Activated CD8-positive, alpha-beta memory T cell treated with anti-CD3 and anti-CD28 coated beads, Interleukin-2, amount 50 U/mL, for 4 hours (primary cell): ENCODE measurements around the gene TJAP1.
"Not testable (repeated sequence)": the region's sequence is repeated elsewhere in the genome, so short reads cannot be mapped to it uniquely, and the experiment has no call there.

Experiments
- DNase-seq: peaks from one replicate; pipeline ENCODE4 v3.0.0-alpha.2; 2020

Gene TJAP1

GRCh38 chr6:43539409-43539808 is 62.0 kb downstream of the TJAP1 start:
- not testable (repeated sequence) for DNase-seq

DNA sequence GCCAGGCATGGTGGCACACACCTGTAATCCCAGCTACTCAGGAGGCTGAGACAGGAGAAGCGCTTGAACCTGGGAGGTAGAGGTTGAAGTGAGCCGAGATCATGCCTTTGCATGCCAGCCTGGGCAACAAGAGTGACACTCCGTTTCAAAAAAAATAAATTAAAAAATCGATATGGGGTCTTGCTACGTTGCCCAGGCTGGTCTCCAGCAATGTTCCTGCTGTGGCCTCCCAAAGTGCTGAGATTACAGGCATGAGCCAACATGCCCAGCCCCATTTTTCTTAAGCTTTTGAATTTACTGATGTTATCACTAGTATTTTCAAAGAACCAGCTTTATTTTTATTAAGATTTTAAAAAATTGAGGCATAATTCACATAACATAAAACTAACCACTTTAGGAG is 63.1 kb downstream of the TJAP1 start:
- DNase-seq: no peak

DNA sequence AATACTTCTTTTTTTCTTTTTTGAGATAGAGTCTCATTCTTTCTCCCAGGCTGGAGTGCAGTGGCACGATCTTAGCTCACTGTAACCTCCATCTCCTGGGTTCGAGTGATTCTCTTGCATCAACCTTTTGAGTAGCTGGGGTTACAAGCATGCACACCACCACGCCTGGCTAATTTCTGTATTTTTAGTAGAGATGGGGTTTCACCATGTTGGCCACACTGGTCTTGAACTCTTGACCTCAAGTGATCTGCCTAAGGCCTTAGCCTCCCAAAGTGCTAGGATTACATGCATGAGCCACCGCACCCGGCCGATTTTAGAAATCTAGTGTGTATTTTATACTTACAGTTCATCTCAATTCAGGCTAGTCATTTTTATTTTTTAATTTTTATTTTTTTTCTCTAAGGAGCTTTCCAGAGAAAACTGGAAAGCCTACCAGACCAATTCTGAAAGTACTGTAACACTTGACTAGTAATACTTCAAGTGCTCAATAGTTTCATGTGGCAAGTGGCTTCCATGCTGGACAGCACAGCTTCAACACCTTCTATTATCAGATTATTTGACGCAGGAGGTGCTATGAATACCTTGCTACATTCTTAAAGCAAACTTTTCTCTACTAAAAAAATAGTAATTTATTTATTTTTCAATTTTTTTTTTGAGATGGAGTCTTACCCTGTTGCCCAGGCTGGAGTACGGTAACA is 64.6 kb downstream of the TJAP1 start:
- DNase-seq: no peak

GRCh38 chr6:43544461-43544860 is 67.1 kb downstream of the TJAP1 start:
- DNase-seq: no peak

- DNase-seq: no peak
Observed at GRCh38 chr6:43547222-43547621, 69.9 kb downstream of the TJAP1 start.
